ENCODE measurements around the gene IARS1. TPM values are rescaled to one million over a fixed set of nuclear protein-coding genes. Genes with fewer than 3 reads are reported as not detected.

Gene IARS1
- total and polyA plus RNA-seq, 7 experiments from 2014 or later: 48.5 to 145 (median 66.7) TPM

- Histone ChIP-seq H3K36me3 (ENCODE audit: control insufficient read depth in 2 of 3, insufficient read depth in 3 of 3, low read length in 3 of 3) (peaks cover 9 to 62% (median 17%) of the 10 kb centered on the region in 3 experiments), H3K4me3 (ENCODE audit: low read length) (no peak overlapping the region), H3K9me3 (ENCODE audit: control insufficient read depth in 2 of 3, low read length in 3 of 3) (no peaks in the 10 kb centered on the region), H3K27ac (ENCODE audit: low read depth, low read length) (no peak overlapping the region), H3K4me1 (ENCODE audit: control insufficient read depth in 2 of 2, insufficient read depth in 2 of 2, low read length in 2 of 2) (peaks cover 4 to 10% of the 10 kb centered on the region in 2 donors), H3K27me3 (ENCODE audit: control insufficient read depth in 2 of 2, insufficient read depth in 2 of 2, low read length in 2 of 2) (no peaks in the 10 kb centered on the region)
- CTCF ChIA-PET: no interaction called here
- Mint-ChIP-seq H3K4me1 (peaks cover 7 to 39% (median 23%) of the 10 kb centered on the region in 7 donors), H3K4me3 (peak overlapping the region in 1 of 10 donors; percentile 9), H3K27me3 (no peaks in the 10 kb centered on the region), H3K27ac (peak overlapping the region in 4 of 9 donors; percentile 42 to 76 (median 56)), H3K9me3 (no peaks in the 10 kb centered on the region), H3K36me3 (peaks cover 13 to 29% (median 25%) of the 10 kb centered on the region in 5 donors)
- DNase-seq (no peak), ATAC-seq (no peak)
- intact Hi-C loops (cut with micrococcal nuclease): loop anchor here (10.0 kb wide), 2 partner anchors 184 to 576 kb away; partner anchors contain the start of genes SPTLC1 (in 1 of the 2) and ZNF484 (in 1 of the 2)
- POLR2A ChIA-PET: interaction anchor here (1.7 kb wide), 1 partner anchor 26 kb away, joined by 4 read pairs; the partner anchor contains the start of gene NOL8
These were observed 5.6 kb upstream of the IARS1 start for GRCh38 chr9:92299116-92299515.

- CTCF ChIA-PET: no interaction called here
- Histone ChIP-seq H3K4me3 (ENCODE audit: low read length) (no peak overlapping the region), H3K27me3 (ENCODE audit: control insufficient read depth in 2 of 2, insufficient read depth in 2 of 2, low read length in 2 of 2) (no peaks in the 10 kb centered on the region), H3K27ac (ENCODE audit: low read depth, low read length) (peak overlapping the region; percentile 32), H3K9me3 (ENCODE audit: control insufficient read depth in 2 of 3, low read length in 3 of 3) (no peaks in the 10 kb centered on the region), H3K4me1 (ENCODE audit: control insufficient read depth in 2 of 2, insufficient read depth in 2 of 2, low read length in 2 of 2) (peaks cover 5 to 12% of the 10 kb centered on the region in 2 donors), H3K36me3 (ENCODE audit: control insufficient read depth in 2 of 3, insufficient read depth in 3 of 3, low read length in 3 of 3) (peaks cover 8 to 51% (median 17%) of the 10 kb centered on the region in 3 experiments)
- Mint-ChIP-seq H3K27ac (peak overlapping the region in 7 of 9 donors; percentile 56 to 86 (median 72)), H3K36me3 (peaks cover 13 to 28% (median 21%) of the 10 kb centered on the region in 5 donors), H3K4me3 (peak overlapping the region in 5 of 10 donors; percentile 26 to 66 (median 47)), H3K27me3 (no peaks in the 10 kb centered on the region), H3K4me1 (peaks cover 8 to 39% (median 32%) of the 10 kb centered on the region in 7 donors), H3K9me3 (peaks cover 0 to 4% (median 0%) of the 10 kb centered on the region in 11 donors)
- DNase-seq (no peak), ATAC-seq (no peak)
- POLR2A ChIA-PET: no interaction called here
- intact Hi-C loops (cut with micrococcal nuclease): loop anchor here (10.0 kb wide), 2 partner anchors 183 to 577 kb away; partner anchors contain the start of genes SPTLC1 (in 1 of the 2) and ZNF484 (in 1 of the 2)
These were observed 4.5 kb upstream of the IARS1 start for GRCh38 chr9:92298036-92298435.

GRCh38 chr9:92297611-92298010 lies 4.1 kb upstream of the IARS1 start:
- Histone ChIP-seq H3K27me3 (ENCODE audit: control insufficient read depth in 2 of 2, insufficient read depth in 2 of 2, low read length in 2 of 2) (no peaks in the 10 kb centered on the region), H3K4me1 (ENCODE audit: control insufficient read depth in 2 of 2, insufficient read depth in 2 of 2, low read length in 2 of 2) (peaks cover 8 to 16% of the 10 kb centered on the region in 2 donors), H3K4me3 (ENCODE audit: low read length) (no peak overlapping the region), H3K9me3 (ENCODE audit: control insufficient read depth in 2 of 3, low read length in 3 of 3) (no peaks in the 10 kb centered on the region), H3K27ac (ENCODE audit: low read depth, low read length) (peak overlapping the region; percentile 32), H3K36me3 (ENCODE audit: control insufficient read depth in 2 of 3, insufficient read depth in 3 of 3, low read length in 3 of 3) (peaks cover 8 to 47% (median 17%) of the 10 kb centered on the region in 3 experiments)
- H3K4me1 Mint-ChIP-seq: peaks cover 12 to 42% (median 37%) of the 10 kb centered on the region in 7 donors
- H3K4me3 Mint-ChIP-seq: peak overlapping the region in 5 of 10 donors; percentile 26 to 66 (median 47)
- H3K9me3 Mint-ChIP-seq: peaks cover 0 to 4% (median 0%) of the 10 kb centered on the region in 11 donors
- peak overlapping the region in 8 of 9 donors; percentile 56 to 86 (median 72) for H3K27ac Mint-ChIP-seq
- no peaks in the 10 kb centered on the region for H3K27me3 Mint-ChIP-seq
- no peak for DNase-seq
- intact Hi-C loops (cut with micrococcal nuclease): loop anchor here (10.0 kb wide), 2 partner anchors 183 to 577 kb away; partner anchors contain the start of genes SPTLC1 (in 1 of the 2) and ZNF484 (in 1 of the 2)
- CTCF ChIA-PET: no interaction called here
- ATAC-seq: no peak
- peaks cover 10 to 25% (median 17%) of the 10 kb centered on the region in 5 donors for H3K36me3 Mint-ChIP-seq
- POLR2A ChIA-PET: interaction anchor here (0.6 kb wide), 1 partner anchor 16 kb away, joined by 4 read pairs; no protein-coding TSS in a partner anchor

GRCh38 chr9:92295827-92296258 lies 2.3 kb upstream of the IARS1 start:
- Histone ChIP-seq H3K9me3 (ENCODE audit: control insufficient read depth in 2 of 3, low read length in 3 of 3) (no peaks in the 10 kb centered on the region), H3K27ac (ENCODE audit: low read depth, low read length) (no peak overlapping the region), H3K4me1 (ENCODE audit: control insufficient read depth in 2 of 2, insufficient read depth in 2 of 2, low read length in 2 of 2) (peaks cover 17 to 30% of the 10 kb centered on the region in 2 donors), H3K36me3 (ENCODE audit: control insufficient read depth in 2 of 3, insufficient read depth in 3 of 3, low read length in 3 of 3) (peaks cover 4 to 32% (median 9%) of the 10 kb centered on the region in 3 experiments), H3K27me3 (ENCODE audit: control insufficient read depth in 2 of 2, insufficient read depth in 2 of 2, low read length in 2 of 2) (no peaks in the 10 kb centered on the region), H3K4me3 (ENCODE audit: low read length) (no peak overlapping the region)
- DNase-seq (no peak), ATAC-seq (no peak)
- Mint-ChIP-seq H3K36me3 (peaks cover 8 to 24% (median 17%) of the 10 kb centered on the region in 5 donors), H3K9me3 (peaks cover 0 to 4% (median 0%) of the 10 kb centered on the region in 11 donors), H3K27me3 (no peaks in the 10 kb centered on the region), H3K27ac (peak overlapping the region in 8 of 9 donors; percentile 20 to 100 (median 69)), H3K4me3 (peak overlapping the region in 3 of 10 donors; percentile 12 to 68 (median 29)), H3K4me1 (peaks cover 21 to 59% (median 53%) of the 10 kb centered on the region in 7 donors)
- CTCF ChIA-PET: no interaction called here
- POLR2A ChIA-PET: interaction anchor here (0.7 kb wide), 1 partner anchor 14 kb away, joined by 3 read pairs; no protein-coding TSS in a partner anchor
- intact Hi-C loops (cut with micrococcal nuclease): loop anchor here (10.0 kb wide), 2 partner anchors 181 to 579 kb away; partner anchors contain the start of genes SPTLC1 (in 1 of the 2) and ZNF484 (in 1 of the 2)

- peaks cover 23 to 63% (median 55%) of the 10 kb centered on the region in 7 donors for H3K4me1 Mint-ChIP-seq
- H3K36me3 ChIP-seq (ENCODE audit: control insufficient read depth in 2 of 3, insufficient read depth in 3 of 3, low read length in 3 of 3): peaks cover 0 to 27% (median 3%) of the 10 kb centered on the region in 3 experiments
- H3K27ac Mint-ChIP-seq: peak overlapping the region; percentile 36 to 100 (median 68)
- peaks cover 17 to 30% of the 10 kb centered on the region in 2 donors for H3K4me1 ChIP-seq (ENCODE audit: control insufficient read depth in 2 of 2, insufficient read depth in 2 of 2, low read length in 2 of 2)
- ChIA-PET CTCF (no interaction called here), POLR2A (interaction anchor here (0.7 to 1.3 kb wide), 3 partner anchors 13 to 31 kb away, joined by 3 to 5 read pairs (median 4); partner anchors contain the start of gene CENPP)
- no peaks in the 10 kb centered on the region for H3K9me3 ChIP-seq (ENCODE audit: control insufficient read depth in 2 of 3, low read length in 3 of 3)
- peaks cover 0 to 4% (median 0%) of the 10 kb centered on the region in 11 donors for H3K9me3 Mint-ChIP-seq
- peaks cover 8 to 24% (median 19%) of the 10 kb centered on the region in 5 donors for H3K36me3 Mint-ChIP-seq
- H3K27ac ChIP-seq (ENCODE audit: low read depth, low read length): no peak overlapping the region
- no peaks in the 10 kb centered on the region for H3K27me3 ChIP-seq (ENCODE audit: control insufficient read depth in 2 of 2, insufficient read depth in 2 of 2, low read length in 2 of 2)
- ATAC-seq (no peak), DNase-seq (no peak)
- peak overlapping the region in 6 of 10 donors; percentile 18 to 94 (median 42) for H3K4me3 Mint-ChIP-seq
- H3K4me3 ChIP-seq (ENCODE audit: low read length): no peak overlapping the region
- intact Hi-C loops (cut with micrococcal nuclease): loop anchor here (10.0 kb wide), 2 partner anchors 181 to 579 kb away; partner anchors contain the start of genes SPTLC1 (in 1 of the 2) and ZNF484 (in 1 of the 2)
- H3K27me3 Mint-ChIP-seq: no peaks in the 10 kb centered on the region
These were observed 1.8 kb upstream of the IARS1 start for GRCh38 chr9:92295240-92295790.

GRCh38 chr9:92294297-92294676 lies 790 bp upstream of the IARS1 start:
- H3K4me1 Mint-ChIP-seq: peaks cover 23 to 68% (median 63%) of the 10 kb centered on the region in 7 donors
- no peak for ATAC-seq
- H3K4me3 ChIP-seq (ENCODE audit: low read length): peak overlapping the region; percentile 61

More at GRCh38 chr9:92294297-92294676, 790 bp upstream of the IARS1 start:
- ChIA-PET POLR2A (interaction anchor here (1.0 to 1.3 kb wide), 3 partner anchors 12 to 178 kb away, joined by 3 to 5 read pairs (median 4); partner anchors contain the start of gene CENPP), CTCF (no interaction called here)
- peaks cover 7 to 30% (median 23%) of the 10 kb centered on the region in 5 donors for H3K36me3 Mint-ChIP-seq
- H3K4me3 Mint-ChIP-seq: peak overlapping the region; percentile 85 to 99 (median 98)
- peaks cover 17 to 33% of the 10 kb centered on the region in 2 donors for H3K4me1 ChIP-seq (ENCODE audit: control insufficient read depth in 2 of 2, insufficient read depth in 2 of 2, low read length in 2 of 2)
- H3K27me3 Mint-ChIP-seq: no peaks in the 10 kb centered on the region
- peaks cover 0 to 4% (median 0%) of the 10 kb centered on the region in 11 donors for H3K9me3 Mint-ChIP-seq
- H3K27ac Mint-ChIP-seq: peak overlapping the region; percentile 95 to 100 (median 98)
- no peaks in the 10 kb centered on the region for H3K9me3 ChIP-seq (ENCODE audit: control insufficient read depth in 2 of 3, low read length in 3 of 3)
- peak in 1 of 9 donors; percentile 8 for DNase-seq
- H3K27ac ChIP-seq (ENCODE audit: low read depth, low read length): peak overlapping the region; percentile 78
- intact Hi-C loops (cut with micrococcal nuclease): loop anchor here (1.0 to 10.0 kb wide), 6 partner anchors 27 to 1158 kb away; partner anchors contain the start of genes FAM120A (in 1 of the 2), FAM120AOS (in 1 of the 2), SPTLC1 (in 1 of the 2) and ZNF484 (in 1 of the 2)
- H3K36me3 ChIP-seq (ENCODE audit: control insufficient read depth in 2 of 3, insufficient read depth in 3 of 3, low read length in 3 of 3): peaks cover 0 to 16% (median 3%) of the 10 kb centered on the region in 3 experiments
- H3K27me3 ChIP-seq (ENCODE audit: control insufficient read depth in 2 of 2, insufficient read depth in 2 of 2, low read length in 2 of 2): no peaks in the 10 kb centered on the region
